ENCODE measurements around the gene NCKAP5.

DNA sequence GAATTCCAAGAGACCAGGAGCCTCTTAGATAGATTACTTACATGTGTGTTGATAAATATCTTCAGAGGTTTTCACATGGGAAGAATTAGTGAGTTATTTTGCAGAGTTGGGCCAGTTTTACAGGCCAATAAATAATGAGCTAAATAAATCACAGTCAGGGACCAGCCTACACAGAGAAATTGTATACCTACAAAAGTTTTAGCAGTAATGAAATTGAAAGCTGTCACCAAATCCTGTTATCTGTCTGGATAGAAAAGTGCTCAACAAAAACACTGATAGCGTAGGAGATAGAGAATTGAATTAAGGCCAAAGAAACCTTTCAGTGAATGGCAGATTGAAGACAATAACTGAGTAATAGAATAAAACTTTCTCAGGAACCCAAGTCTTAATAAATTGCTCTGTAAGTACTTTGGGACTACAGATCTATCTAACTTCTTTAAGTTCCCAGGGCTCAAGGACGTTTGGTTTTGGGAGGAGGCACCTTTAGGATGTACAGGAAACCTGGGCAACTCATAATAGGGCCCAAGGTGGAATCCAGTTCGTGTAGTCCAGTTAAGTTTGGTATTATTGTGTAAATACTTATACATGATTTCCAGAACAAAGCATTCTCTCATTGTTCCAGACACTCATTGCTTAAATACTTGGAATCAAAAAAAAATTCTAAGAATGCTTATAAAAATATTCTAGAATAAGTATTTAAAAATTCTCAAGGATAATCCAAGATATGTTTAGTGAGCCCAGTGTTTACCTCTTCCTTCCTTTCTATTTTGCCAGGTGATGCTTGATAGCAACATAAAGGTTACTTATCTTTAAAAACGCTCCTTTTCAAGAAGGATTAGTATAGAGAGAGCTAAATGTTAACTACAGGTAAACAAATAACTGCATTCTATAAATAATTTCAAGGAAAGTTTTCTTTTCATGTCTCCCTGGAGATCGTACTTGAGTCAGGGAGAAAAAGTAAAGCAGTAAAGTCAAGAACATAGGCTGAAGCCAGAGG lies 134.5 kb downstream of the NCKAP5 start:
- no peak for TF ChIP-seq FOXK2 (IDR thresholded peaks at IDR 0.05)
- no peak for TF ChIP-seq HDGF (IDR thresholded peaks at IDR 0.05; ENCODE audit: borderline replicate concordance)
- TF ChIP-seq FOXM1 (IDR thresholded peaks at IDR 0.05; ENCODE audit: borderline replicate concordance): no peak
- TF ChIP-seq SUZ12 (IDR thresholded peaks at IDR 0.05): no peak
- no peak for TF ChIP-seq ARNT (IDR thresholded peaks at IDR 0.05)
- TF ChIP-seq ELF4 (IDR thresholded peaks at IDR 0.05): no peak
- no peak for TF ChIP-seq SP1 (IDR thresholded peaks at IDR 0.05)
- no peak for TF ChIP-seq LEF1 (IDR thresholded peaks at IDR 0.05; ENCODE audit: borderline replicate concordance)

Measured in HEK293T (cell line).